HuH-7 (cell line): ENCODE measurements around the gene YWHAQ.
"Not testable (repeated sequence)": the region's sequence is repeated elsewhere in the genome, so short reads cannot be mapped to it uniquely, and the experiment has no call there.

Experiments
- DNase-seq: peaks from one replicate; pipeline ENCODE4 v3.0.0; 2011; ENCODE audit warnings: low spot score

The YWHAQ gene

GRCh38 chr2:9631878-9632700, 1.3 kb upstream of the YWHAQ start:
- DNase-seq, result no peak

GRCh38 chr2:9631553-9631819, 689 bp upstream of the YWHAQ start:
- DNase-seq, result no peak

- peak; percentile 64 for DNase-seq
Observed at GRCh38 chr2:9630117-9630735, 571 bp downstream of the YWHAQ start.

DNA sequence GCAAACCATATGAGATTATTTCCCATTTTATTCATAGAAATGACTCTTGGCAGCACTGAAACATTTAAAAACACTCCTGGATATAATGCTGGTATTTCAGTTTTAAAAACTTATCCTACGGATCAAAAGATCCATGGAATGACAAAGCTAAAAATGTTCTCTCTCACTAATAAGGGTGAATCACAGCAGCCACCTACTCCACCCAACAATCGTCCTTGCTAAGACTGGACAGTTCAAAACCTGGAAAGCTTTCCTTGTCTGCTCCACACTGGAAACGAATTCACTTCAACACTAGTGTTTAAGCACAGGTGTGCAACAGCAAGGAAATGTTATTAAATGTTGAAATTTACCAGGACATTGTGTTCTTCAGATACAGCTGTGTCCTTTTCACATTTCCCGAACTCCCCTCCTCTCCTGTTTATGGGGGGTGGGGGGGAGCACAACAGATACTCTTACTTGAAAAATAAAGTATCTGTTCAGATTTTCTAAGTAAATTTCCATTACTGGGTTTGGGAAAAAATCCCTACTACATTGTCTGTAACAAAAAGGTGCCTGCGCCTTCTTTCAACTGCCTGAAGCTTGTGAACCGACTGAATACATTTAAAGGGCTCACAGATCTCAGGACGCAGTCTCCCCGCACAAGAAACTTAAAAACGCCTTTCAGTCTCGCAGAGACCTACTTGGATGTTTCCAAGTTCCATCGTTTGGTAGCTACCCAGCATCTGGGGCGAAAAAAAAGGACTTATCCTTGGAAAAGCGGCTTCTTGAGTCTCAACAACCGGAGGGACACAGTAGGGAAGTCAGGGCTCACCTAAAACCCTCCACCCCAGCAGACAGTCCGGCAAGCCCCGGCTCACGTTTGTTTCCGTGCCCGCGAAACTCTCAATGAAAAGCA, 1.3 kb downstream of the YWHAQ start:
- no peak for DNase-seq

DNA sequence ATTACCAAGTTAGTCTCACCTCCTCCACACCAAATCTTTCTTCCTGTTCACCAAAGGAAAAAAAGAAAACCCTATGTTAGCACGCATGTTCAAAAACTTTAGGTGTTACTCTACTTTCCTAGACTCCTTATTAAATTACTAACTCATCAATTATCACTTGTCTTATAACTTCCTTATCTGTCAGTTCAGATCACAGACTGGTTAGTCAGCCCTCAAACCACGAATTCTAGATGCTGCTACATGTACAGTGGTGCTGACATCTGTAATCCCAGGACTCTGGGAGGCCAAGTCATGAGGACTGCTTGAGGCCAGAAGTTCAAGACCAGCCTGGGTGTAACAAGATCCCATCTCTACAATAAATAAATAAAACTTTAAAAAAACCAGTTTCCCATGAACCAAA, 3.5 kb downstream of the YWHAQ start:
- no peak for DNase-seq

- DNase-seq, result no peak
Observed at GRCh38 chr2:9623151-9623550, 7.6 kb downstream of the YWHAQ start.

DNA sequence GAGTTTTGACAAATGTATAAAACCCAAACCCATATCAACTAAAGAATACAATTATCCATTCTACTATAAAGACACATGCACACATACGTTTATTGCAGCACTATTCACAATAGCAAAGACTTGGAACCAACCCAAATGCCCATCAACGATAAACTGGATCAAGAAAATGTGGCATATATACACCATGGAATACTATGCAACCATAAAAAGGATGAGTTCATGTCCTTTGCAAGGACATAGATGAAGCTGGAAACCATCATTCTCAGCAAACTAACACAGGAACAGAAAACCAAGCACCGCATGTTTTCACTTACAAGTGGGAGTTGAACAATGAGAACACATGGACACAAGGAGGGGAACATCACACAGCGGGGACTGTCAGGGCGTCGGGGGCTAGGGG, 9.1 kb downstream of the YWHAQ start:
- not testable (repeated sequence) for DNase-seq

- DNase-seq, result no peak
Observed at GRCh38 chr2:9618410-9618809, 12.4 kb downstream of the YWHAQ start.

GRCh38 chr2:9617749-9618148, 13.0 kb downstream of the YWHAQ start:
- no peak for DNase-seq

- no peak for DNase-seq
Observed at GRCh38 chr2:9617296-9617695, 13.5 kb downstream of the YWHAQ start.

- DNase-seq, result no peak
Observed at GRCh38 chr2:9614562-9614961, 16.2 kb downstream of the YWHAQ start.

GRCh38 chr2:9613291-9613690, 17.5 kb downstream of the YWHAQ start:
- DNase-seq, result no peak

DNA sequence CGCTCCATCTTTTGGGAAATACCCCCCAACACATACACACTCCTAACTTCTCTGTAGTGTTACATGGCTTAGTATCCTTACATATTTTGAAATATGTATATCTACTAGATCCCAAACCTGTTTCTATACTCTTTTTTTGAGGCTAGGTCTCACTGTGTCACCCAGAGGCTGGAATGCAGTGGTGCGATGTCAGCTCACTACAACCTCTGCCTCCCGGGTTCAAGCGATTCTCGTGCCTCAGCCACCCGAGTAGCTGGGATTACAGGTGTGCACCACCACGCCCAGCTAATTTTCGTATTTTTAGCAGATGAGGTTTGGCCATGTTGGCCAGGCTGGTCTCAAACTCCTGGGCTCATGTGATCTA, 19.3 kb downstream of the YWHAQ start:
- not testable (repeated sequence) for DNase-seq

DNA sequence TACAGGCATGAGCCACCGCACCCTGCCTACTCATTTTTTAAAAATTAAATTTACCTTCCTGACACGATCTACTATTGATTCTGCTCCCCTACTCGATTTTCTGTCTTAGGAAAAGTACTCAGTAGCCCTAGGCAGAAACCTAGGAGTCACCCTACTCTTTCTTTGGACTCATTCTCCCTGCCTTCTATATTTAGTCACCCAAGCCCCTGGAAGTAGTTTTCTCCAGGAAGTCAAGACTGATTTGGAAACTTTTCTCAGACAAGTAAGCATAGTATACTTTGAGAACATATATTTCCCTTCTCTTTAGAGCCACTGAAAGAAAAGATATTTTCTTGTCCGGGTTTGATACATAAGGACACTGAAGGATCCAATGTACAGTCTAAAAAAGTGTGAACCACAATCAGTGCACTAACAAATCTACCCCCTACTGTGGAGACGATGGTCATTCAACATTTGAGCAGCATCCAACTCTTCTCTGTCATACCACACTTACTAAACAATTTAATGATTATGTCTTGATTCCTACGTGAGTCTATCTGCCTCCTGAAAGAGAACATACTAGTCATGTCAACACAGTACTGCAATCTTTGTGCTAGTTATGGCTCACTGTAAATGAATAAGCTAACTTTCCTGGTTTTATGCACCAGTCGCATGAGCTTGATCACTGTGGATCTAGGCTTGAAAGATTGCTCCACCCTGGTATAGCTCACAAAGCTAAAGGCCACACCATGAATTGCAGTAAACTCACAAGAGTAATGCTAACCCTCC, 19.8 kb downstream of the YWHAQ start:
- DNase-seq, result no peak

DNA sequence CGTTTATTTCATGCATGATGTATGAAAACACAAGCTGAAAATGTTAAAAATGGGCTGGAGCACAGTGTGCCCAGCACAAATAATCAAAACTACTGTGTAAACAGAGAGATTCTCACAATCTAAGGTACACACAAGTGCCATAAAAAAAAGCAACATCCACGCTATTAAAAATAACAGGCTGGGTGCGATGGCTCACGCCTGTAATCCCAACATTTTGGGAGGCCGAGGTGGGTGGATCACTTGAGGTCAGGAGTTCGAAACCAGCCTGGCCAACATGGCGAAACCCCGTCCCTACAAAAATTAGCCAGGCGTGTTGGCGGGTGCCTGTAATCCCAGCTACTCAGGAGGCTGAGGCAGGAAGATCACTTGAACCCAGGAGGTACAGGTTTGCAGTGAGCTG, 22.3 kb downstream of the YWHAQ start:
- DNase-seq, result not testable (repeated sequence)

DNA sequence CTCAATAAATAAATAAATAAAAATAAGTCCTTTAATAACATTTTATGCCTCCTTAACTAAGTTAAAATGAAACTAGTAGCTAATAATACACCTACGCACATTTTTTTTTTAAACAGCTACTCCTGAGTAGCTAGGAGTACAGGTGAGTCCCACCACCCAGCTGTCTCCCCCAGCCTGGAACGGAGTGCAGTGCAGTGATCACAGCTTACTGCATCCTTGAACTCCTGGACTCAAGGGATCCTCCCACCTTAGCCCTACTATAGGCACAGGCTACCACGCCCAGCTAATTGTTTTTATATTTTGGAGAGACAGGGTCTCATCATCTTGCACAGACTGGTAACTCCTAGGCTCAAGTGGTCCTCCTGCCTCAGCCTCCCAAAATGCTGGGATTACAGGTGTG, 28.4 kb downstream of the YWHAQ start:
- DNase-seq, result no peak

DNA sequence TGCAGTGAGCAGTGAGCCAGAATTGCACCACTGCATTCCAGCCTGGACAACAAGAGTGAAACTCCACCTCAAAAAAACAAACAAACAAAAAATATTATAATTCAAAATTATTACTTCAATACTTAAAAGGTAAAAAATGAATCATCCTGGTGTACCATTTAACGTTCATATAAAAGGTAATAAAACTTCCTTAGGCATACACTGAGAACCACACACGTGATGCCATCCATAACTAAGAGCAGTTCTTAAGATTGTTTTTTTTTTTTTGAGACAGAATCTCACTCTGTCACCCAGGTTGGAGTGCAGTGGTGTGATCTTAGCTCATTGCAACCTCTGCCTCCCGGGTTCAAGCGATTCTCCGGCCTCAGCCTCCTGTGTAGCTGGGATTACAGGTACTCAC, 29.4 kb downstream of the YWHAQ start:
- DNase-seq, result no peak

GRCh38 chr2:9599430-9599829, 31.4 kb downstream of the YWHAQ start:
- no peak for DNase-seq

DNA sequence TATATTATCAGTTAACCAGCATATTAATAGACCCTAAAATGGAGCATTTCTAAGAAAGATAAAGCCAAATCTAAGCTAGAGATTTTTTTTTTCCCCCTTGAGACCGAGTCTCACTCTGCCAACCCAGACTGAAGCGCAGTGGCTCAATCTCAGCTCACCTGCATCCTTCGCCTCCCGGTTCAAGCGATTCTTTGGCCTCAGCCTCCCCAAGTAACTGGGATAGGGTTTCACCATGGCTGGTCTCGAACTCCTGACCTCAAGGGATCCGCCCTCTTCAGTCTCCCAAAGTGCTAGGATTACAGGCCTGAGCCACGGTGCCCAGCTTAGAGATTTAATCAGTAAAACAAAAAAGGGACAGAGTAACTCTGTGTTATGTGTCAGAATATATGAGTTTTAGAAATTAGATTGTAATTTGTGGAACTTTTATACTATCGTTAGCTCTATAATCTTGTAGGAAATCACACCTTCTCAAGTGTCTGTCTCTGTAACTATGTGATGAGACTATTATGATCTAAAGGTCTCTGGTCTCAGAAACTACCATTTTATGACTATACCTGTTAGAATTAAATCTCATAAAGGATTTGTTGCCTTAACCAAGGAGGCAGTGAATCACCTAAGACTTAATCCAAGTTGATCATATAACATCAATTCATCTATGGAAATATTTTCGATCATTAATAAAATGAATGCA, 34.0 kb downstream of the YWHAQ start:
- DNase-seq, result no peak

- DNase-seq, result no peak
Observed at GRCh38 chr2:9595746-9596145, 35.1 kb downstream of the YWHAQ start.

DNA sequence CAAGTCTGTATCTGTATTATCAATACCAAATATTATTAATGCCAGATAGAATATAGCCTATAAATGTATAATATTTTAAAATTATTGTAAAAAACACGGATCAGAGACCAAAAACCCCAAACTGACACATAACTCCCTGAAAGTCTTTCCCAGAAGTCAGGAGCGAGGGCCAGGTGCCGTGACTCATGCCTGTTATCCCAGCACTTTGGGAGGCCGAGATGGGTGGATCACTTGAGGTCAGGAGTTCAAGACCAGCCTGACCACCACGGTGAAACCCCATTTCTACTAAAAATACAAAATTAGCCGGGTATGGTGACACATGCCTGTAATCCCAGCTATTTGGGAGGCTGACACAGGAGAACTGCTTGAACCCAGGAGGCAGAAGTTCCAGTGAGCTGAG, 35.5 kb downstream of the YWHAQ start:
- not testable (repeated sequence) for DNase-seq
